ENCODE data around the gene SLIT1.

Gene SLIT1

GRCh38 chr10:97080051-97080776, 105.5 kb downstream of the SLIT1 start:
- no peak for DNase-seq (ENCODE audit: low spot score)

DNA sequence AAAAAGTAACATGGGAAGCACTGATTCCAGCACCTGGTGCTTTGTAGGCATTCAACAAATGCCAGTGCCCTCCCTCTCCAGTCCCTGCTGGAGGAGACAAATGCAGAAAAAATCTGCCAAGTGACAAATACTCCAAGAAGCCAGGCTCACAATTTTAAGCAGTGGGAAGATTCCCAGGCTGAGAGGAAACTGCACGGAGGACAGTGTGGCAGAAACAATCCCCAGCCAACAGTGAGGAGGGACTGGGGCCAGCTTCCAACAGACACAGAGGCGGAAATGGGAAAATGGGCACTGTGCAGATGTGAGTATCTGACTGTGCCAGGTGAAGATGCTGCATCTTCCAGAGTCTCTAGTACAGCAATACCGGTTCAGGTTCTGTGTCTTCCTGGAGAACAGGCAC, 106.3 kb downstream of the SLIT1 start:
- DNase-seq (ENCODE audit: low spot score): no peak

DNA sequence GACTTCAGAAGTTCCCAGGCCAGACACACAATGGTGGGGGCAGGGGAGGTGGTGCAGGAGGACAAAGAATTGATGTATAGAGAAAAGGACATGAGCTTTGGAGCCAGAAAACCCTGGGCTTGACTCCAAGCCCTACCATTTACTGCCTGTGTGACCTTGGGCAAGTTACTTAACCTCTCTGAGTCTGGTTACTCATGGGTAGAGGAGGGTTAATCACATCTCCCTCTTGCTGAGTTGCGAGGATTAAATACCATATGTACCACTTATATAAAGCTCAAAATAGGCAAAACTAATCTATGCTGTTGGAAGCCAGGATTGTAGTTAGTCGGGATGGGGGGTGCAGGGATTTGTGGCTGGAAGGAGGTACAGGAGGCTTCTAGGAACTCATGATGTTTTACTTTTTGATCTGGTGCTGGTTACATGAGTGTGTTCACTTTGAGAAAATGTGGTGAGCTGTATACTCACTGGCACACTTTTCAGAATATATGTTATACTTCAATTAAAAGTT, 106.8 kb downstream of the SLIT1 start:
- no peak for DNase-seq (ENCODE audit: low spot score)

DNA sequence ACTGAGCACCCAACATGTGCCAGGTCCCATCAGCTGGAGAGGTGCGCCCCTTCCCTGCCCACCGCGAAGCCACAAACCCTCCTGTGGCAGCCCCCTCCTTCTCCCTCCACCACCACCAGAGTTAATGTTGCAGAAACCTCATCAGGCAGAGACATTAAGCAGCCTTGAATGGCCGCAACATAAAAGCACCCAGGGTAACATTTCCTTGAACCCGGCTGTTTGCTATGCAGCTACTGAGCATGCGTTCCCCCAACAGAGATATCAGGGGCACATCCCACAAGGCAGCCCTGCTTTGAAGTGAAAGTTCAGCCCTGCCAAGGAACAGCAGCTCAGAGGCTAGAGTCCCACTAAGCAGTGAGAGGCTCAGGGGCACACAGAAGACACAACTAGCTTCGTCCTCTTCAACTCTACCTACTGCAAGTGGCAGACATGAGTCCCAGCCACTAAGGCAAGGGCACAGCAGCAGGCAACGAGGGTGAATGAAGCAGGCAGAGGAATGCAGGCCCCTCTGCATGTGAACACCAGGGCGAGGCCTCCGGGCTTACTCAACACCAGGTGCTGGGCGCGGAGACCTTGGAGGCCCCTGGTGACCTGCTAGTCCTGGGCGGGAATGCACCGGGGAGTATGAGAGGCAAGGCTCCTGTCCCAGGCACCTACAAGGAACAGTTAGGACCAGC, 107.4 kb downstream of the SLIT1 start:
- DNase-seq (ENCODE audit: low spot score): no peak

DNA sequence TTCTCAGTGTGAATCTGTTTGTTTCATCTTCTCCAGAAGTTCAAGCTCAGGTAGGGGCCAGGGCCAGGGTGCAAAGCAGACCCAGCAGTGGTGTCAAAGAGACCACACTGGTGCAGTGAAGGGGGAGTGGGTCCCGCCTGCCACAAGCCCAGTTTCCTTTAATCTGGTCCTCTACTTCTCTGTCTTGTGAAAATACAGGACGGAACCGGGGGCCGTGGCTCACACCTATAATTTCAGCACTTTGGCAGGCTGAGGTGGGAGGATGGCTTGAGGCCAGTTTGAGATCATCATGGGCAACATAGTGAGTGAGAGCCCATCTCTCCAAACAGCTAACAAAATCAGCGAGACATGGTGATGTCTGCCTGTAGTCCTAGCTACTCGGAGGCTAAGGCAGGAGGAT, 109.0 kb downstream of the SLIT1 start:
- no peak for DNase-seq (ENCODE audit: low spot score)

GRCh38 chr10:97075961-97076525, 109.7 kb downstream of the SLIT1 start:
- DNase-seq (ENCODE audit: low spot score): no peak

- no peak for DNase-seq (ENCODE audit: low spot score)
Measured at GRCh38 chr10:97075421-97075820, 110.3 kb downstream of the SLIT1 start.

- no peak for DNase-seq (ENCODE audit: low spot score)
Measured at GRCh38 chr10:97074256-97075145, 111.3 kb downstream of the SLIT1 start.

DNA sequence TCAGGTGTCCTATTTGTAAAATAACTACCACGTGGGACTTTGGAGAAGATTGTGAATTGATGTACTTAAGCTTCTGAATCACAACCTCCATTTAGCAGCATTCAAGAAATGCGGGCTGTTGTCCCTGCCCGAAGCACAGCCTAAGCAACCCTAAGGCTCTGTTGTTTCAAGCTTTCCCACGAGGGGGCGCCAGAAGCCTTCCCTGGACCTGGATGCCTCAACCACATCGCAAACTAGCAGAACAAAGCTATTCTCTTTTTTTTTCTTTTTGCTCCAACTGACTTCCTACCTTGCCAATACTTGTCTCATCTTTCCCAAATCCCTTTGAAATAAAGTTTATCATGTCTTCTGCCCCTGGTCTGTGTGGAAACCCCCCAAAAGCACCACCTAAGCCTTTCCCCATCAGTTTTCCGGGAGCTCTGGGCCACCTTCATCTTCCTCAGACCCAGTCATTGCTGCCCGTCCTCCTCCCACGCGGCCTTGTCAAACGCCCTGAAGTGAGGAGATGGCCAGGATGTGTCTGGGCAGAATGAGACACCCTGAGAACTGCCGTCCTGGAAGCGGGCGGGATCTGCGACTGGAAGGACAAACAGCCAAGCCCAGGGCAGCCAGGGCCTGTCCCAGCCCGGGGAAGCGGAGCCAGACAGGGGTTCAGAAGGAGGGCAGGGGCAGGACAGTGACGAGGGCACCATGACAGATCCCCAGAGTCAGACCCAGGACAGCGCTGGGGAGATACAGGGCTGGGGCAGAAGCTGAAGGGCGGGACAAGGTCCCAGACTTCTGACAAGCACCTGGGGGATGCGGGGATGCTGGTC, 112.7 kb downstream of the SLIT1 start:
- peak; percentile 89 for DNase-seq (ENCODE audit: low spot score)

GRCh38 chr10:97071496-97071895, 114.3 kb downstream of the SLIT1 start:
- no peak for DNase-seq (ENCODE audit: low spot score)

DNA sequence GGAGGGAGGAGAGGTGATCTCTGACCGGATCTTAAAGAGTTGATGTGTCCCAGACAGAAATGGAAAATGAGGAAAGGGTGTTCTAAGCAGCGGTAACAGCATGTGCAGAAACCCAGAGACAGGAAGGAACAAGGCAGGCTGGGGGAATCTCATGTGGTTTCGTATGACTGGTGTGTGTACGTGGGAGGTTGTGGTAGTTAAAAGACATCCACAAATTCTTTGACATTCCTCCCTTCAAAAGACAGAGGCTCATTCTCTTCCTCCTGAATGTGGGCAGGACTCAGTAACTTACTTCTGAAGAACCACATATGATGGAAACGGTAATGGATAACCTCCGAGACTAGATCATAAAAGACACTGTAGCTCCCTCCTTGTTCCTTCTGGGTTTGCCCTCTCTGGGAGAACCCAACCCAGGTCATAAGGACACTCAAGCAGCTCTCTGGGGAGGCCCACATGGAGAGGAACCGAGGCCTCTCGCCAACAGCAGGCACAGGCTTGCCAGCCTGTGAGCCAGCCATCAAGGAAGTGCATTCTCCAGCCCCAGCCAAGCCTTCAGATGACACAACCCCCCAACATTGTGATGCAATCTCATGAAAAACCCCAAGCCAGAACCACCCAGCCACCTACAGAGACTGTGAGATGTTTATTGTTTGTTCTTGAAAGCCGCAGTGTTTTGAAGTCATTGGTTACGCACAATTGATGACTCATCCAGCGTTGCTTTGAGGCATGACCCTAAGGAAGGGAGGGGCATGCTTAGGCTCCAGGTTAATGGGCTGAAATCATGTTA, 116.0 kb downstream of the SLIT1 start:
- no peak for DNase-seq (ENCODE audit: low spot score)

- no peak for DNase-seq (ENCODE audit: low spot score)
Measured at GRCh38 chr10:97069026-97069425, 116.7 kb downstream of the SLIT1 start.

- DNase-seq (ENCODE audit: low spot score): no peak
Measured at GRCh38 chr10:97067716-97068391, 117.9 kb downstream of the SLIT1 start.

- DNase-seq (ENCODE audit: low spot score): peak; percentile 68
Measured at GRCh38 chr10:97066877-97067555, 118.7 kb downstream of the SLIT1 start.

GRCh38 chr10:97065686-97066660, 119.8 kb downstream of the SLIT1 start:
- no peak for DNase-seq (ENCODE audit: low spot score)

DNA sequence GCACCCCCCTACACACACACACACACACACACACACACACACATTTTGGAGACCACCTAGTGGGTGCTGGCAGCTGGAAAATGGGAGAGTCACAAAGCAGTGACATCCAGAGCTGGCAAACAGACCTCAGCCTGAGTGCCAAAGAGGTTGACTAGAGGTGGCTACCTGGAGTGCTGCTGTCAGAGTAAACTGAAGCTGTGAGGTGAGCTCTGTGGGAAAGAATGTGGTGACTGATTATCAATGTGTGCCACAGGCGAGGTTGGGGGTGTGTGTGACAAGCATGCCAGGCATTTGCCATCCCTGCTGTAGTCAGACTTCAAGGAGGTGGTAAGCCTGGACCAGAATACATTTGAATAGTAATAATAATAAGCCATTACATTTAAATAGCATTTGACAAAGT, 120.6 kb downstream of the SLIT1 start:
- no peak for DNase-seq (ENCODE audit: low spot score)

DNA sequence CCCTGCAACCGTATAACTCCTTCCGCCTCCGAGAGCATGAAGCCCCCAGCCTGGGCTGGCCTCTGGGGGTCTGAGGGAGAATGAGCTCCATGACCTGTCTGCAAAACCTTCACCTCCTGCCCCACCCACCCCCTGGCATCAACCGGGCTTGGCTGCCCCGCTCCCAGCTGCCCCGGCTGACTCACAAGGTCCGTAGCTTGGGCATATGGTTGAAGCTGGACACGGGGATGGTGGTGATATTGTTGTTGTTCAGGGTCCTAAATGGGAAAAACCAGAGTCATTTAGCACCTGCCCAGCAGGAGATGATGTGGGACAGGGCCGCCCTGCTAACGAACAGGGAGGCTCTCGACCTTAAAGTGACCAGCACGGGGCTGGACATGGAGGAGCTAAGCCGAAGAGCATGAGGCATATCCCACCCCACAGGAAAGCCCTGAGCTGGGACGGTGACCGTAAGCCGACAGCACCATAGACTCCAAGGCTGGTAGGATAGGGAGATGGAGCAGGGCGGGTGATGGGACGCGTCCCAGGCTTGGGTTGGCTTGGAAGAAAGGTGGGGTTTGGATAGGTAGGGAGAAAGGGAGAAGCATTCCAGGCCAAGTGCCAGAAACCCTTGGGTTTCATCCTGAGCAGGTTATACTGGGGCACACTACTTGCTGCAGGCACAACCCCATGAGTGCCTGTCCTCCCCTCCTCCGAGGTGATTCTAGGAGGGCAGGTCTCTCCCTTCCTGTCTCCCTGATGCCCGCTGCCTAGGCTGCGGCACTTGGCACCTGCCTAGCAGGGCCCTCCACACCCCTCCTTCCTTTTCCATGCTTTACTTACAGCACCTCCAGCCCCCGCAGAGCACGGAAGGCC, 121.5 kb downstream of the SLIT1 start:
- no peak for DNase-seq (ENCODE audit: low spot score)
